Measurements from ENCODE around the gene TENT5A.
"Not testable (repeated sequence)": the region's sequence is repeated elsewhere in the genome, so short reads cannot be mapped to it uniquely, and the experiment has no call there.

TENT5A gene

GRCh38 chr6:81749707-81750106 is 2.8 kb downstream of the TENT5A start:
- DNase-seq = no peak

GRCh38 chr6:81748994-81749393 is 3.5 kb downstream of the TENT5A start:
- no peak for DNase-seq

- DNase-seq = no peak
Measured at GRCh38 chr6:81747327-81747726, 5.2 kb downstream of the TENT5A start.

- DNase-seq = no peak
Measured at GRCh38 chr6:81744131-81744530, 8.3 kb downstream of the TENT5A start.

GRCh38 chr6:81743649-81744048 is 8.8 kb downstream of the TENT5A start:
- no peak for DNase-seq

- no peak for DNase-seq
Measured at GRCh38 chr6:81741689-81742088, 10.8 kb downstream of the TENT5A start.

- not testable (repeated sequence) for DNase-seq
Measured at GRCh38 chr6:81740591-81740990, 11.9 kb downstream of the TENT5A start.

- DNase-seq = no peak
Measured at GRCh38 chr6:81739230-81740195, 13.0 kb downstream of the TENT5A start.

GRCh38 chr6:81736428-81736827 is 16.1 kb downstream of the TENT5A start:
- no peak for DNase-seq

- no peak for DNase-seq
Measured at GRCh38 chr6:81735756-81736380, 16.6 kb downstream of the TENT5A start.

- no peak for DNase-seq
Measured at GRCh38 chr6:81734500-81735150, 17.9 kb downstream of the TENT5A start.

- no peak for DNase-seq
Measured at GRCh38 chr6:81734081-81734480, 18.4 kb downstream of the TENT5A start.

GRCh38 chr6:81731814-81732213 is 20.7 kb downstream of the TENT5A start:
- DNase-seq = no peak

GRCh38 chr6:81727876-81728517 is 24.5 kb downstream of the TENT5A start:
- DNase-seq = no peak

- no peak for DNase-seq
Measured at GRCh38 chr6:81725127-81725526, 27.4 kb downstream of the TENT5A start.

GRCh38 chr6:81722506-81723223 is 29.8 kb downstream of the TENT5A start:
- DNase-seq = no peak

GRCh38 chr6:81720427-81720826 is 32.1 kb downstream of the TENT5A start:
- DNase-seq = no peak

- no peak for DNase-seq
Measured at GRCh38 chr6:81718126-81718525, 34.4 kb downstream of the TENT5A start.

GRCh38 chr6:81714684-81715083 is 37.8 kb downstream of the TENT5A start:
- no peak for DNase-seq

GRCh38 chr6:81713205-81713604 is 39.3 kb downstream of the TENT5A start:
- no peak for DNase-seq

- DNase-seq = no peak
Measured at GRCh38 chr6:81708113-81708699, 44.3 kb downstream of the TENT5A start.

GRCh38 chr6:81704700-81705099 is 47.8 kb downstream of the TENT5A start:
- no peak for DNase-seq

Data from T1000 (cell line).